GM06990 (cell line): ENCODE results near the gene ANKRD27.

ENCODE experiments used
- DNase-seq: peaks from one replicate; pipeline ENCODE4 v3.0.0-alpha.2; 2011; ENCODE audit not compliant: insufficient read length; ENCODE audit errors: extremely low read depth
- H3K27me3 ChIP-seq: replicated peaks from 2 replicates; pipeline ENCODE4 v1.6.0; 2011; ENCODE audit warnings: low read length; ENCODE audit not compliant: control insufficient read depth, insufficient read depth
- H3K36me3 ChIP-seq: 2 replicates; pipeline ENCODE4 v1.5.1; 2011; ENCODE audit warnings: low read length; ENCODE audit not compliant: control insufficient read depth, insufficient read depth
- H3K4me3 ChIP-seq: replicated peaks from 2 replicates; pipeline ENCODE4 v1.5.1; 2011; ENCODE audit warnings: low read depth, mild to moderate bottlenecking, control low read depth, low read length
- TF ChIP-seq, protein P1 (sequence below): IDR thresholded peaks from 2 replicates; pipeline ENCODE4 v1.5.1; 2011; ENCODE audit warnings: low read length, control low read depth, mild to moderate bottlenecking, inconsistent platforms; ENCODE audit not compliant: insufficient read depth, poor library complexity, severe bottlenecking

ANKRD27 gene

DNA sequence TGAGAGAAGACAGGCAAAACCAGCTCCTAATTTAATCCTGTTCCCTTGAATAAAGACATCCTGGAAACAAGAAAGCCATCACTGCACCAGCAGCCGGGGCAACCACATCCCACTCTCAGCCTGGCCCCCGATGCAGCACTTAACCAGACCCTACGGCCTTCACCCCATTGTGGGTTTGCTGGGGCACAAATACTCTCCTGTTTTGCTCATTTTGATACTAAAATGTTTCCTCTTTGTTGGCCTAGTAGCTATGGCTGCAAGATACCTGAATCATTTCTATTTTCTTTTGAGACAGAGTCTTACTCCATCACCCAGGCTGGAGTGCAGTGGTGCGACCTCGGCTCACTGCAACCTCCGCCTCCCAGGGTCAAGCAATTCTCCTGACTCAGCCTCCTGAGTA, 28.4 kb downstream of the ANKRD27 start:
- peak; percentile 34 for DNase-seq
- no peak overlapping the region for H3K4me3 ChIP-seq
- H3K27me3 ChIP-seq, result no peaks in the 10 kb centered on the region
- H3K36me3 ChIP-seq, result peaks cover 14% of the 10 kb centered on the region
- TF ChIP-seq, protein P1, sequence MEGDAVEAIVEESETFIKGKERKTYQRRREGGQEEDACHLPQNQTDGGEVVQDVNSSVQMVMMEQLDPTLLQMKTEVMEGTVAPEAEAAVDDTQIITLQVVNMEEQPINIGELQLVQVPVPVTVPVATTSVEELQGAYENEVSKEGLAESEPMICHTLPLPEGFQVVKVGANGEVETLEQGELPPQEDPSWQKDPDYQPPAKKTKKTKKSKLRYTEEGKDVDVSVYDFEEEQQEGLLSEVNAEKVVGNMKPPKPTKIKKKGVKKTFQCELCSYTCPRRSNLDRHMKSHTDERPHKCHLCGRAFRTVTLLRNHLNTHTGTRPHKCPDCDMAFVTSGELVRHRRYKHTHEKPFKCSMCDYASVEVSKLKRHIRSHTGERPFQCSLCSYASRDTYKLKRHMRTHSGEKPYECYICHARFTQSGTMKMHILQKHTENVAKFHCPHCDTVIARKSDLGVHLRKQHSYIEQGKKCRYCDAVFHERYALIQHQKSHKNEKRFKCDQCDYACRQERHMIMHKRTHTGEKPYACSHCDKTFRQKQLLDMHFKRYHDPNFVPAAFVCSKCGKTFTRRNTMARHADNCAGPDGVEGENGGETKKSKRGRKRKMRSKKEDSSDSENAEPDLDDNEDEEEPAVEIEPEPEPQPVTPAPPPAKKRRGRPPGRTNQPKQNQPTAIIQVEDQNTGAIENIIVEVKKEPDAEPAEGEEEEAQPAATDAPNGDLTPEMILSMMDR, result no peak

DNA sequence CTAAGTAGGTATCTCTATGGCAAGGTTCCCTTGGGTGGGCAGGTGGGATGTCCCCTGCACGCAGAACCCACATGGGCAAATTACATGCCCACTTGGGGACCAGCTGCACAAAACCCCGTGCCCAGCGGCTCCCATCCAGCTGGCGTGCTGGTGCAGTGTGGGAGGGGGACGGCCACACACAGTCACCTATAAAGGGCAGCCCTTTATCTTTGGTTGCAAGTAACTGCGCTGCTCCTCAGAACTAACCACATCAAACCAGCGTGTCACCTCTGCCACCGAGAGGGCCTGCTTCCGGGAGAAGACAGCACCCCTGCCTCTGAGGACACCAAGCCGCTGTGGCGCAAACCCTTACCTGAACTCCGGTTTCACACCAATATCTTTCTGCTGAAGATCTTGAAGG, 32.2 kb downstream of the ANKRD27 start:
- no peak overlapping the region for H3K4me3 ChIP-seq
- H3K36me3 ChIP-seq, result peaks cover 29% of the 10 kb centered on the region
- TF ChIP-seq, protein P1, result no peak

DNA sequence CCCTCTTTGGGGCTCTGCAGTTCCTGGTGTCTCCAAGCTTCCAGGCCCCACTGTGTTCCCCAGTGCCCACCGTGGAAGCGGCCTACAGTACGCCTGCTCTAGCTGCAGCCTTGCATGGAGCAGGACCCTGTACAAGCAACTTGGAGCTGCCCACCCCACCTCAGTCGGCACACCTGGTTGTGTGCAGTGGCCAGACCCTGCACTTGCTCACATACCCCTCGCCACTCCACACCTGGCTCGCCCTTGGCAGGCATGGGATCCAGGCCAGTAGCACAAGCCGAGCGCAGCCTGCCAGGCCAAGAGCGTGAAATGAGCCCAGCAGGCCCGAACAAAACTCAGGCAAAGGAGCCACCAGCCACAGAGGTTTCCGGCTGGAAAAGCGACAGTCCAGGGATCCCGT, 36.4 kb downstream of the ANKRD27 start:
- H3K27me3 ChIP-seq, result no peaks in the 10 kb centered on the region
- TF ChIP-seq, protein P1, result no peak
- DNase-seq, result no peak
- H3K36me3 ChIP-seq, result peaks cover 30% of the 10 kb centered on the region
- no peak overlapping the region for H3K4me3 ChIP-seq

More for the DNA sequence above, 32.2 kb downstream of the ANKRD27 start:
- no peak for DNase-seq
- no peaks in the 10 kb centered on the region for H3K27me3 ChIP-seq

DNA sequence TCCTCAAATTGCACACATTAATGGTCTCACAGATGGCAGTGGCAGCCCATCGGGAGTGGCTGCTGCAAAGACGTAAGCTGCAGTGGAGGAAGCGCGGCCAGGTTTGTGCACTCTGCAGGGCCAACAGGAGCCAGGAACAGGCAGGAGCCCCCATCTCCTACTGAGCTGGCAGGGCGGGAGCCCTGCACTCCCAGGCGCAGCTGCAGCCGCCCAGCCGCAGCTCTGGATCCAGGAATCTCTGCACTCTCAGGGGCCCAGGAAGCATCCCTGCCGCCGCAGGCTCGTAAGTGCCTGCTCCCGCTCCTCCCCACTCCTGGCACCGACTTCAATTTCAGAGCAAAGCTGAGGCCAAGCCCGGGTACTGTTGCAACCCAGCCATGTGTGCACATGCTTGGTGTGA, 37.5 kb downstream of the ANKRD27 start:
- DNase-seq, result no peak
- TF ChIP-seq, protein P1, result no peak
- Histone ChIP-seq H3K36me3 (peaks cover 22% of the 10 kb centered on the region), H3K4me3 (no peak overlapping the region), H3K27me3 (no peaks in the 10 kb centered on the region)

DNA sequence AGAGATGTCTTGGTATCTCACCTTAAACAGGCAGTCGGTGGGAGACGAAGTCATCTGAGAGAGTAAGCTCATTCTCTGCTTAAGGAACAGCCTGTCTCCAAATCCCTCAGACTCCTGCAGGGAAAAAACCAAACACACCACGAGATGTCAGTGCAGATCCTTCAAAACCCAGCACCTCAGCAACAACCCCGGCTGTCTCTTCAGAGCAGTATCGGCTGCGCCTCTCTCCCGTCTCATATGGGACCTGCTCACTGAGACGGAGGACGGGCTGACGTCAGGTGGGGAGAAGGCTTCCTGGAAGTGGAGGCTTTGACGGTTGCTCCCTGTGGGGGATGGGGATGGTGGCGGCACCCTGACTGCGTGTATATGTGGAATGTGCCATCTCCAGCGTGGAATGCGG, 43.6 kb downstream of the ANKRD27 start:
- no peak for DNase-seq
- TF ChIP-seq, protein P1, result no peak
- Histone ChIP-seq H3K36me3 (peaks cover 14% of the 10 kb centered on the region), H3K27me3 (no peaks in the 10 kb centered on the region), H3K4me3 (no peak overlapping the region)

DNA sequence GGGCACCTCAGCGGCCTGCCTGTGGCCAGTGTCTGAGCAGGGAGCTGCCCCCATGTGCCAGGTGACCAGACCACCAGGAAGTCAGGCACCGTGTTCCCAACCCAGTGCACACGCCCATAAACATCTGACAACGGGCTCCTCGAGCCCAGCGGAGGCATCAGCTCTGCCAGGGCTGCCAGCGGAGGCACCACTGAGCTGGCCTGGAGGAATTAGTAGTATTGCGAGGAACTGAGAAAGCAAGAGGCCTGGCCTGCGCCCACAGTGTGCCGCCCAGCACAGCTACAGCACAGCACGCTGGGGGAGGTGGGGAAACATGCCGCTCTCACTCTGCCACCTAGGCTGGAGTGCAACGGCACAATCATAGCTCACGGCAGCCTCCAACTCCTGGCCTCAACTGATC, 44.6 kb downstream of the ANKRD27 start:
- no peaks in the 10 kb centered on the region for H3K27me3 ChIP-seq
- TF ChIP-seq, protein P1, result peak; percentile 11
- H3K36me3 ChIP-seq, result peaks cover 14% of the 10 kb centered on the region
- no peak for DNase-seq
- no peak overlapping the region for H3K4me3 ChIP-seq
